Left hindlimb (tissue), 1 donor: ENCODE measurements around the gene SPACA5.
"Not testable (repeated sequence)": the region's sequence is repeated elsewhere in the genome, so short reads cannot be mapped to it uniquely, and the experiment has no call there.

Experiments used
- DNase-seq: peaks from one replicate; pipeline ENCODE4 v3.0.0-alpha.2; 2018

The SPACA5 gene

DNA sequence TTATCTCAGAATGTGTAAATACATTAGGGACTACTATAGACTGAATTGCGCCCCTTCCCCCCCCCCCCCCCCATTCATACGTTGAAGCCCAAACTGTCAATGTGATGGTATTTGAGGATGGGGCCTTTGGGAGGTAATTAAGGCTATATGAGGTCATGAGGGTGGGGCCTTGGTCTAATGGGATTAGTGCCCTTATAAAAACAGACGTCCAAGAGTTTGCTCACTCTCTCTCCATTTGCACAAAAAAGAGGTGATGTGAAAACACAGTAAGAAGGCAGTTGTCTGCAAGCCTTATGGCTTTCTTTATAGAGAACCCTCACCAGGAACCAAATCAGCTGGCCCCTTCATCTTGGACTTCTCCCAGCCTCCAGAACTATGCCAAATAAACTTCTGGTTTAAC lies 15.3 kb downstream of the SPACA5 start:
- DNase-seq: no peak

DNA sequence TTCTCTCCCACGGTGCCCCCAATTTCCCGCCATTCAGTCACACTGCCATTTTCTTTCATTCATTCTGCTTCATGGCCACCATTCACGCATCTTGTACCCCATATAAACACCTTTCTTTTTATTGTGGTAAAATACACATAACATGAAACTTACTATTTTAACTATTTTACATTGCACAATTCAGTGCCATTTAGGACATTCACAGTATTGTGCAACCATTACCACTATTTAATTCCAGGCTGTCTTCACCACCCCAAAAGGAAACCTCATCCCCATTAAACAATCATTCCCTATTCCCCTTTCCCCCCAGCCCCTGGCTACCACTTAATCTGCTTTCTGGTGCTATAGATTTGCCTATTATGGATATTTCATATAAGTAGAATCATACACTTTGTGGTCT lies 15.9 kb downstream of the SPACA5 start:
- DNase-seq: no peak

DNA sequence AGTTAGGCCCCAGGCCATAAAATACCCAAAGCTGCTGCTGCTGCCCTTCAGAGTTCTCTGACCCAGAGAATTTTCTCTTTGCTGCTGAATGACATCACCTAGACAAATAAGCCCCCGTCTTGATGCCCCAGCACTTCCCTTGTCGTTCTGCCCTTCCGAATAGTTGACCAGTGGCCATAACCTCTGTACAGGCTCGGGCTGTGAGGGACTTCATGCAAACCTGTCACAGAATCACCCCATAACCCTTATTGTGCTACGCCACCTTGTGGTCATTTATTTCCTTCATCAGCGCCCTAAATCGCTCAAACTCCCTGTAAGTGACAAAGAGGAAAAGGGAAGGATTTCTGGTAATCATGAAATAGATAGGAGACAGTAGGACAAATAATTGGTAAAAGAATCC lies 18.8 kb downstream of the SPACA5 start:
- no peak for DNase-seq

DNA sequence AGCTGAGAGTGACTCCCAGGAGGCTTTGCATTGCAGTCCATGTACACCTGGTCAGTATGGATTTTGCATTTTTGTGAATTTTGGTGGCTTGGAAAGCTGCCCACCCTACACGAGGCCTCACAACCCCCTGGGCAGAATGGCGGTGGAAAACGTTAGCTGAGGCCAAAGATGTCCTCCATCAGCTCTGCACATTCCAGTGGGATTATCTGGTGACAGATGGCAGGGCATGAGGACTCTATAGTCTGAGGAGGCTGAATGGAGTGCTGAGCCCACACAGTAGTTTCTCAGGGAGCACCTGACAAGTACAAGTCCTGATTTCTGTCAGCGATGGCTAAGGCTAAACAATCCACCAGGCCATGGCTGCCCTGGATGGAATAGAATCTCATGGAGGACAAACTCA lies 20.8 kb downstream of the SPACA5 start:
- not testable (repeated sequence) for DNase-seq

- DNase-seq: no peak
Observed at GRCh38 chrX:48028091-48028490, 21.3 kb downstream of the SPACA5 start.

- no peak for DNase-seq
Observed at GRCh38 chrX:48030237-48030636, 23.4 kb downstream of the SPACA5 start.

- not testable (repeated sequence) for DNase-seq
Observed at GRCh38 chrX:48030641-48031173, 23.9 kb downstream of the SPACA5 start.

- no peak for DNase-seq
Observed at GRCh38 chrX:48035891-48036290, 29.1 kb downstream of the SPACA5 start.

GRCh38 chrX:48043056-48043455 lies 36.3 kb downstream of the SPACA5 start:
- no peak for DNase-seq

DNA sequence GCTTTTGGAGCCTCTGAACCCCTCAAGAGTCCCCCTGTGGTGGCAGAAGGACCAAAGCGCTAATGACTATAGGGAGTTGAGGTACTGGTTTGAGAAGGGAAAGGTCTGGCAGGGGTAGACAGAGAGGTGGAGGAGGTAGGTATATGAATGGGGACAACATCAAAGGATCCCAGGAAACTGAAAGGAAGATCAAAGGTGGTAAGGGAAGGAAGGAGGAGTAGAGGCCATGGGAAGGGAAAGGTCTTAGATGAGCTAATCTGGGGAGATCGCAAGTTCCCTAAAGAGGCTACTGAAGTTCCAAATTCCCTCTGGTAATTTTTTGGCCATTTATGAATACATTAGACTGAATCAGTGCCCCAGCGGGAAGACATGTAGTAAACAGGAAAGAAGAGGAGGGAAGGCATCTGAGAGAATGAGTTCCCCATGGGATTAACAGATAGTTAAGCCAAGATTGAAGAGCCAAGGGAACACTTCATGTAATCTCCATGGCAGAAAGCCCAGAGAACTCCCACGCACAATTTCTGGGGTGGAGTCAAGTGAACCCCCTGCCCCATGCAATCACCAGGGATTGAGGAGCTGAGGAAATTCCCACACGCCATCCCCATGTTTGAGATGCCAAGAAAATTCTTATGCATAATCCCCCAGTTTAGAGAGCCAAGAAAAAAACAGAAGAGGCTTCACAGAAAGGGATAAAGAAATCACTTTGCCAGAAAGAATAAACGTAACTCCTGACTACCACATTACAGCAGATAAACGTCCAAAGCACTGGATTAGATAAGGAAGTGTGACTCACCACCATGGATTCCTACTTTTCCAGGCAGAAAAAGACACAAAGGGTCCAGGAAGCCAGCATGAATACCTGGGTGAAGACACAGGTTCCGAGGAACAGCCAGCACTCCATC lies 38.9 kb downstream of the SPACA5 start:
- DNase-seq: peak; percentile 40

- DNase-seq: no peak
Observed at GRCh38 chrX:48046846-48047245, 40.1 kb downstream of the SPACA5 start.

DNA sequence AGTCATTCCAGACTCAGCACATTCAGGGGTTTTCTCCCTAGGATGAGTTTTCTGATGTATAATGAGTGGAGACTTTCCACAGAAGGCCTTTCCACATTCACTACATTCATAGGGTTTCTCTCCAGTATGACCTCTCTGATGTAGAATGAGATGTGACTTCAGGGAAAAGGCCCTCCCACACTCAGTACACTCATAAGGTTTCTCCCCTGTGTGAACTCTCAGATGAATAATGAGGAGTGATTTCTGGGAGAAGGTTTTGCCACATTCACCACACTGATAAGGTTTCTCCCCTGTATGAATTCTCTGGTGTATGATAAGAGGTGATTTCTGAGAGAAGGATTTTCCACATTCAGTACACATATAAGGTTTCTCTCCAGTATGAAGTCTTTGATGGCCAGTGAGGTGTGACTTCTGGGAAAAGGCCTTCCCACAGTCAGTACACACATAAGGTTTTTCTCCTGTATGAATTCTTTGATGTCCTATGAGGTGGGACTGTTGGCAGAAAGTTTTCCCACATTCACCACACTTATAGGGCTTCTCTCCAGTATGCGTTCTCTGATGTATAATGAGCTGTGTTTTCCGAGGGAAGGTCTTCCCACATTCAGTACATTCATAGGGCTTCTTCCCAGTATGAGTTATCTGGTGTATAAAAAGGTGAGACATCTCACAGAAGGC lies 52.0 kb downstream of the SPACA5 start:
- no peak for DNase-seq

GRCh38 chrX:48059296-48059639 lies 52.5 kb downstream of the SPACA5 start:
- DNase-seq: no peak
